ENCODE results near the gene KARS1.

Gene KARS1

DNA sequence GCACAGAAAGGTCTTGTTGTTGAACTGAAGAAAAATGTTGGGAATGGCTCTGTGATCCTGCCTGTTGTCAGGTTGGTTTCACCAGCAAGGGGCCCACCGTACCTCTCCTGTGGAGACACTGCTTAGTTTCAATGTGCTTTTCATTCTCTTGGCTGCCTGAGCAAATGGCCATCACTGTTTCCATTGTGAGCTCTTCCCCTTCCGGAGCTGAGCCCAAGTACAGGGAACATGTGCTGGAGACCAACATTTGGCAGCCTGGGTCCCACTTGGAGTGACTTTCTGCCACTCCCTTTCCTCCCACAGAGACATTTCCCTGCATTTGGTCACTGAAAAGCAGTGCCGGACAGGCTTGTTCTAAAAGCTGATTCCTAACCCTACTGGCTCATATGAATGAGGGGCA is 58.2 kb downstream of the KARS1 start:
- DNase-seq (no peak), ATAC-seq (replicated peaks) (no peak)
- no peaks in the 10 kb centered on the region for H3K9me3 Mint-ChIP-seq
- no peaks in the 10 kb centered on the region for H3K27me3 Mint-ChIP-seq
- H3K4me3 Mint-ChIP-seq: no peak overlapping the region
- peaks cover 6 to 9% of the 10 kb centered on the region in 2 donors for H3K4me1 Mint-ChIP-seq (ENCODE audit: low read depth in 2 of 2)
- peaks cover 12% of the 10 kb centered on the region for H3K36me3 Mint-ChIP-seq (ENCODE audit: insufficient read depth)
- no peak overlapping the region for H3K27ac Mint-ChIP-seq

GRCh38 chr16:75588716-75589115 is 58.7 kb downstream of the KARS1 start:
- DNase-seq: no peak
- Mint-ChIP-seq H3K4me3 (no peak overlapping the region), H3K27ac (no peak overlapping the region), H3K36me3 (ENCODE audit: insufficient read depth) (peaks cover 12% of the 10 kb centered on the region), H3K4me1 (ENCODE audit: low read depth in 2 of 2) (peaks cover 5 to 9% of the 10 kb centered on the region in 2 donors), H3K27me3 (no peaks in the 10 kb centered on the region), H3K9me3 (no peaks in the 10 kb centered on the region)
- ATAC-seq (replicated peaks): no peak

DNA sequence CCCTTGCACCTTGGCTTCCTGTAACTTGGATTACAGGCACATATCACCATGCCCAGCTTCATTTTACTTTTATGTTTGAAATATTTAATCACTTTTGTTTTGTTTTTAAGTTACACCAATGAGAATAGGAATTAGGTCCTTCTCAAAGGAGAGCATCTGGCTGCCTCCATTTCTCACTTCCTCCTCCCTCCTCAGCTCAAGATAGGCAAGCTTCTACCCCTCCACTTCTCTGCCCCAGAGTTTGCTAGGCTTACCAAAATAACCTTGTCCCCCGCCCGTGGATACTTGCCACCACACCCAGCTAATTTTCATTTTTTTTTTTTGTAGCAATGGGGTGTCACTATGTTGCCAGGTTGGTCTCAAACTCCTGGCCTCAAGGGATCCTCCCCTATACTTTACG is 63.4 kb downstream of the KARS1 start:
- Mint-ChIP-seq H3K4me1 (ENCODE audit: low read depth in 2 of 2) (peaks cover 5 to 7% of the 10 kb centered on the region in 2 donors), H3K27me3 (no peaks in the 10 kb centered on the region), H3K36me3 (ENCODE audit: insufficient read depth) (peaks cover 19% of the 10 kb centered on the region), H3K4me3 (no peak overlapping the region), H3K9me3 (no peaks in the 10 kb centered on the region), H3K27ac (peak overlapping the region; percentile 19 to 62)
- DNase-seq: no peak
- no peak for ATAC-seq (replicated peaks)

- H3K27ac Mint-ChIP-seq: peak overlapping the region in 1 of 2 donors; percentile 64
- no peaks in the 10 kb centered on the region for H3K9me3 Mint-ChIP-seq
- peaks cover 50% of the 10 kb centered on the region for H3K36me3 Mint-ChIP-seq (ENCODE audit: insufficient read depth)
- DNase-seq: no peak
- H3K4me1 Mint-ChIP-seq (ENCODE audit: low read depth in 2 of 2): peaks cover 5 to 16% of the 10 kb centered on the region in 2 donors
- H3K4me3 Mint-ChIP-seq: no peak overlapping the region
- no peaks in the 10 kb centered on the region for H3K27me3 Mint-ChIP-seq
- no peak for ATAC-seq (replicated peaks)
Measured at GRCh38 chr16:75579281-75579834, 68.1 kb downstream of the KARS1 start.

- Mint-ChIP-seq H3K27me3 (no peaks in the 10 kb centered on the region), H3K27ac (peak overlapping the region; percentile 44 to 64), H3K36me3 (ENCODE audit: insufficient read depth) (peaks cover 50% of the 10 kb centered on the region), H3K4me1 (ENCODE audit: low read depth in 2 of 2) (peaks cover 8 to 15% of the 10 kb centered on the region in 2 donors), H3K9me3 (no peaks in the 10 kb centered on the region), H3K4me3 (no peak overlapping the region)
- no peak for ATAC-seq (replicated peaks)
- DNase-seq: no peak
Measured at GRCh38 chr16:75578725-75579124, 68.7 kb downstream of the KARS1 start.

DNA sequence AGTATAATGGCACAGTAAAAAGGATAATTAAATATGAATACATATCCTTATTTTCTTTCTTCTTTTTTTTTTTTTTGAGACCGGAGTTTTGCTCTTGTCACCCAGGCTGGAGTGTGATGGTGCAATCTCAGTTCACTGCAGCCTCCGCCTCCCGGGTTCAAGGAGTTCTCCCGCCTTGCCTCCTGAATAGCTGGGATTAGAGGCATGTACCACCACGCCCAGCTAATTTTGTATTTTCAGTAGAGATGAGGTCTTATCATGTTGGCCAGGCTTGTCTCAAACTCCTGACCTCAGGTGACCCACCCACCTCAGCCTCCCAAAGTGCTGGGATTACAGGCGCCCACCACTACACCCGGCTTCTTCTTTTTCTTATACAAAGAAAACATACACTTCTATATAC is 69.3 kb downstream of the KARS1 start:
- Mint-ChIP-seq H3K27me3 (no peaks in the 10 kb centered on the region), H3K4me1 (ENCODE audit: low read depth in 2 of 2) (peaks cover 9 to 15% of the 10 kb centered on the region in 2 donors), H3K36me3 (ENCODE audit: insufficient read depth) (peaks cover 50% of the 10 kb centered on the region), H3K4me3 (no peak overlapping the region), H3K27ac (peak overlapping the region; percentile 12 to 44), H3K9me3 (no peaks in the 10 kb centered on the region)
- ATAC-seq (replicated peaks) (no peak), DNase-seq (no peak)

Data from effector memory CD8-positive, alpha-beta T cell (primary cell).